ENCODE measurements around the gene NAT9. TPM values are rescaled to one million over a fixed set of nuclear protein-coding genes. Genes with fewer than 3 reads are reported as not detected.

The NAT9 gene
- total RNA-seq, 4 donors from 2014 or later, result 27.5 to 78.6 (median 43.2) TPM

GRCh38 chr17:74742978-74743545 lies 33.1 kb downstream of the NAT9 start:
- H3K4me1 ChIP-seq, result peaks cover 0 to 46% (median 32%) of the 10 kb centered on the region in 4 donors
- DNase-seq (ENCODE audit: low spot score in 2 of 2), result no peak
- peaks cover 0 to 46% of the 10 kb centered on the region in 2 donors for H3K27me3 ChIP-seq
- H3K36me3 ChIP-seq, result no peaks in the 10 kb centered on the region
- peak overlapping the region in 1 of 4 donors; percentile 25 for H3K27ac ChIP-seq
- 89 to 94% methylated on average over 9 of the region's 9 CpGs for WGBS, 2 donors
- H3K4me3 ChIP-seq, result no peak overlapping the region
- TF ChIP-seq CTCF (IDR thresholded peaks at IDR 0.05) (no peak), POLR2A (IDR thresholded peaks at IDR 0.05) (no peak), EP300 (IDR thresholded peaks at IDR 0.05) (no peak)
- H3K9me3 ChIP-seq, result no peaks in the 10 kb centered on the region

- 35 to 36% methylated on average over 3 to 4 of the region's 4 CpGs for WGBS, 2 donors
- H3K27me3 ChIP-seq, result peaks cover 0 to 55% of the 10 kb centered on the region in 2 donors
- no peaks in the 10 kb centered on the region for H3K36me3 ChIP-seq
- peak overlapping the region in 1 of 4 donors; percentile 25 for H3K27ac ChIP-seq
- no peak for TF ChIP-seq CTCF (IDR thresholded peaks at IDR 0.05)
- no peak for TF ChIP-seq POLR2A (IDR thresholded peaks at IDR 0.05)
- no peak for TF ChIP-seq EP300 (IDR thresholded peaks at IDR 0.05)
- H3K9me3 ChIP-seq, result no peaks in the 10 kb centered on the region
- H3K4me1 ChIP-seq, result peaks cover 0 to 49% (median 32%) of the 10 kb centered on the region in 4 donors
- DNase-seq (ENCODE audit: low spot score in 2 of 2), result no peak
- H3K4me3 ChIP-seq, result no peak overlapping the region
Observed at GRCh38 chr17:74742153-74742515, 34.0 kb downstream of the NAT9 start.

GRCh38 chr17:74740641-74741387 lies 35.3 kb downstream of the NAT9 start:
- no peak overlapping the region for H3K4me3 ChIP-seq
- peaks cover 0 to 56% (median 33%) of the 10 kb centered on the region in 4 donors for H3K4me1 ChIP-seq
- TF ChIP-seq EP300 (IDR thresholded peaks at IDR 0.05), result no peak
- TF ChIP-seq CTCF (IDR thresholded peaks at IDR 0.05), result no peak
- no peak for TF ChIP-seq POLR2A (IDR thresholded peaks at IDR 0.05)
- H3K27ac ChIP-seq, result no peak overlapping the region
- no peaks in the 10 kb centered on the region for H3K36me3 ChIP-seq
- H3K27me3 ChIP-seq, result peaks cover 0 to 68% of the 10 kb centered on the region in 2 donors
- DNase-seq (ENCODE audit: low spot score in 2 of 2), result no peak
- 71 to 80% methylated on average over 15 to 17 of the region's 17 CpGs for WGBS, 2 donors
- no peaks in the 10 kb centered on the region for H3K9me3 ChIP-seq

GRCh38 chr17:74740173-74740572 lies 36.0 kb downstream of the NAT9 start:
- no peak for TF ChIP-seq CTCF (IDR thresholded peaks at IDR 0.05)
- TF ChIP-seq POLR2A (IDR thresholded peaks at IDR 0.05), result no peak
- no peak for TF ChIP-seq EP300 (IDR thresholded peaks at IDR 0.05)
- Histone ChIP-seq H3K4me3 (no peak overlapping the region), H3K9me3 (no peaks in the 10 kb centered on the region), H3K36me3 (no peaks in the 10 kb centered on the region), H3K4me1 (peaks cover 0 to 51% (median 28%) of the 10 kb centered on the region in 4 donors), H3K27ac (no peak overlapping the region), H3K27me3 (peaks cover 0 to 75% of the 10 kb centered on the region in 2 donors)
- 79 to 90% methylated on average over 6 of the region's 6 CpGs for whole genome bisulfite sequencing, 2 donors
- no peak for DNase-seq (ENCODE audit: low spot score in 2 of 2)

GRCh38 chr17:74739227-74739831 lies 36.8 kb downstream of the NAT9 start:
- 82 to 86% methylated on average over 12 of the region's 12 CpGs for WGBS, 2 donors

More at GRCh38 chr17:74739227-74739831, 36.8 kb downstream of the NAT9 start:
- H3K4me1 ChIP-seq, result peaks cover 0 to 44% (median 24%) of the 10 kb centered on the region in 4 donors
- H3K27me3 ChIP-seq, result peaks cover 0 to 77% of the 10 kb centered on the region in 2 donors
- H3K27ac ChIP-seq, result no peak overlapping the region
- DNase-seq (ENCODE audit: low spot score in 2 of 2), result no peak
- no peaks in the 10 kb centered on the region for H3K36me3 ChIP-seq
- H3K4me3 ChIP-seq, result no peak overlapping the region
- TF ChIP-seq POLR2A (IDR thresholded peaks at IDR 0.05), result no peak
- no peak for TF ChIP-seq CTCF (IDR thresholded peaks at IDR 0.05)
- TF ChIP-seq EP300 (IDR thresholded peaks at IDR 0.05), result no peak
- no peaks in the 10 kb centered on the region for H3K9me3 ChIP-seq

All from tibial nerve (tissue), 4 donors.